Adrenal gland (tissue), 5 donors: Measurements from ENCODE around the gene DKK3.

Source experiments
- POLR2A ChIP-seq, 2 donors: fragments of 450-650 bp; IDR thresholded peaks; one replicate each; pipeline ENCODE4 v1.6.1; 2017; ENCODE audit warnings: antibody characterized with exemption in 2 of 2, mild to moderate bottlenecking in 2 of 2, moderate library complexity in 1 of 2
- TF ChIP-seq, protein P1 (sequence below), 6 experiments: fragments of 450-650 bp in 4 of 6; fragments of 200-600 bp in 2 of 6; sonication (generic) in 1 of 6; IDR thresholded peaks; 1 replicate in 5 of 6; 2 replicates in 1 of 6; pipeline versions ENCODE4 v1.5.1 to v1.8.0; 2016 to 2021; ENCODE audit warnings: antibody characterized with exemption in 6 of 6, mild to moderate bottlenecking in 2 of 6, moderate library complexity in 1 of 6
- donor health status: DM: no; HTN: no; CAD: no.

DNA sequence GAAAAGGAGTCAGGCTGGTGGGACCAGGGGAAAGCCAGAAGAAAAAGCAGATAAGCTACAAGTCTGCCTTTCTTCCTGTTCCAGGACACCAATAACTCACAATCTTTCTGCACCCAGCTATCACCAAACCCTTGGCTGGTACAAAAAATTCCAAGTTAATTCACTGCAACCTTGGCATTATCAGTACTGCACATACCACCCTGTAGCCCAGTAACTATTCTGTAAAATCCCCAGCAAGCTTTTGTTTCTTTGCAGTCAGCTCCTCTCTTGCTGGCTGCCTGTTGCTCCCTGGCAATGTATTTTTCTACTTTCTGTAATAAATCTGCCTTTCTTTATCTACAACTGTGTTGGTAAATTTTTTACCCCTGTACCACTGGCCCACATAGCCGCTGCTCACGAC is 20.7 kb upstream of the DKK3 start:
- TF ChIP-seq, protein P1, sequence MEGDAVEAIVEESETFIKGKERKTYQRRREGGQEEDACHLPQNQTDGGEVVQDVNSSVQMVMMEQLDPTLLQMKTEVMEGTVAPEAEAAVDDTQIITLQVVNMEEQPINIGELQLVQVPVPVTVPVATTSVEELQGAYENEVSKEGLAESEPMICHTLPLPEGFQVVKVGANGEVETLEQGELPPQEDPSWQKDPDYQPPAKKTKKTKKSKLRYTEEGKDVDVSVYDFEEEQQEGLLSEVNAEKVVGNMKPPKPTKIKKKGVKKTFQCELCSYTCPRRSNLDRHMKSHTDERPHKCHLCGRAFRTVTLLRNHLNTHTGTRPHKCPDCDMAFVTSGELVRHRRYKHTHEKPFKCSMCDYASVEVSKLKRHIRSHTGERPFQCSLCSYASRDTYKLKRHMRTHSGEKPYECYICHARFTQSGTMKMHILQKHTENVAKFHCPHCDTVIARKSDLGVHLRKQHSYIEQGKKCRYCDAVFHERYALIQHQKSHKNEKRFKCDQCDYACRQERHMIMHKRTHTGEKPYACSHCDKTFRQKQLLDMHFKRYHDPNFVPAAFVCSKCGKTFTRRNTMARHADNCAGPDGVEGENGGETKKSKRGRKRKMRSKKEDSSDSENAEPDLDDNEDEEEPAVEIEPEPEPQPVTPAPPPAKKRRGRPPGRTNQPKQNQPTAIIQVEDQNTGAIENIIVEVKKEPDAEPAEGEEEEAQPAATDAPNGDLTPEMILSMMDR (IDR thresholded peaks at IDR 0.05), result no peak
- TF ChIP-seq POLR2A (IDR thresholded peaks at IDR 0.05), result no peak
